GM18511 (cell line): ENCODE data around the gene ADISSP.
A peak's percentile ranks its signal among the peaks of the same experiment; 100 is the strongest.

Experiments
- ATAC-seq: cut with Tn5 transposase; IDR thresholded peaks from one replicate; pipeline ENCODE4 v1.9.1; 2021; ENCODE audit warnings: mild to moderate bottlenecking, moderate library complexity; ENCODE audit not compliant: unreplicated experiment

Gene ADISSP

GRCh38 chr20:3767427-3768341, at the start of gene ADISSP:
TSS of gene ADISSP (minus strand) at chr20:3767753. CDS start at chr20:3760100, 7,653 bp downstream.
- ATAC-seq: peak; percentile 93

DNA sequence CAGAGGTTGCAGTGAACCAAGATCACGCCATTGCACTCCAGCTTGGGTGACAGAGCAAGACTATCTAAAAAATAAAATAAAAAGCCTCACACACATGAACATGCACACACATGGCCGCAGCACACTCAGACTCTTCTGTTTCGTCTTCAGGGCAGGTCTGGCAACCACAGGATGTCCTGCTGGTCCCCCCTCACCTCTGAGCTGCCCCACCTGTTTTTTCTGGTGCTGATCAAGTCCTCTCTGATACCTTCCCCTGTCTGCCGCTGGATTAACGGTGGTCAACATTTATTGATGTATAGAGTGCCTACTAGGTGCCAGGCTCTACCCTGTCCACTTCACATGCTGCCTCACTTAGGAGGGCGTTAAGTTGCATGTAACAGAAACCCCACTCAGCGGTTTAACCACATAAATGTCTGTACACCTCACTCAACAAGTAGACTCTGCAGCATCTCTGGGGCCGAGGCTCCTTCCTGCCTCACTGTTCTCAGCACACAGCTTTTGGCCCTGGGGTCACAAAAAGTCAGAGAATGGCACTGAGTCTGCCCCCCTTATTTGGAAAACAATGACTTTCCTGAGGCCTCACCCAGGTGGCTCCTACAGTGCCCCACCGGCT, 48.3 kb upstream of the ADISSP start:
- no peak for ATAC-seq

DNA sequence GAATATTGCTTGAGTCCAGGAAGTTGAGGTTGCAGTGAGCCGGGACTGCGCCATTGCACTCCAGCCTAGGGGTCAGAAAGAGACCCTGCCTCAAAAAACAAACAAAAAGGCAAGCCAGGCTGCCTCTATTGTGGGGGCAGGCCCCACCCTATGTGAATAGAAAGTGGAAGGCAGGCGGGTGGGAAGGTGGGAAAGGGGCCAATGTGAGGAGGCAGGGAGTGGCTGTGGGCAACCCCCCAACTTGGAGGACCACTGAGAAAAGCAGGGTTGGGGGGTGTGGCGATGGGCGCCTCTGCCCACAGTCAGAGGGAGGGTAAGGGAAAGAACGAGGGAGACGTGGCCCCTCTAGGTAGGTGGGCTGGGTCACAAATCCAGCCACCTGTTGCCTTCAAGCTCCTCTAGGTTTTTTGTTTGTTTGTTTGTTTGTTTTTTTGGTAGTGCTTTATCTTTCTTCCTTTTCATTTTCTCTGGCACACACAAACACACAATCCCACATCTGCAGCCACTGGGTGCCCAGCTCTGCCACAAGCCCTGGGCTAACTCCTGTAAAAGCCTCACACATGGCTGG, 47.5 kb upstream of the ADISSP start:
- no peak for ATAC-seq

DNA sequence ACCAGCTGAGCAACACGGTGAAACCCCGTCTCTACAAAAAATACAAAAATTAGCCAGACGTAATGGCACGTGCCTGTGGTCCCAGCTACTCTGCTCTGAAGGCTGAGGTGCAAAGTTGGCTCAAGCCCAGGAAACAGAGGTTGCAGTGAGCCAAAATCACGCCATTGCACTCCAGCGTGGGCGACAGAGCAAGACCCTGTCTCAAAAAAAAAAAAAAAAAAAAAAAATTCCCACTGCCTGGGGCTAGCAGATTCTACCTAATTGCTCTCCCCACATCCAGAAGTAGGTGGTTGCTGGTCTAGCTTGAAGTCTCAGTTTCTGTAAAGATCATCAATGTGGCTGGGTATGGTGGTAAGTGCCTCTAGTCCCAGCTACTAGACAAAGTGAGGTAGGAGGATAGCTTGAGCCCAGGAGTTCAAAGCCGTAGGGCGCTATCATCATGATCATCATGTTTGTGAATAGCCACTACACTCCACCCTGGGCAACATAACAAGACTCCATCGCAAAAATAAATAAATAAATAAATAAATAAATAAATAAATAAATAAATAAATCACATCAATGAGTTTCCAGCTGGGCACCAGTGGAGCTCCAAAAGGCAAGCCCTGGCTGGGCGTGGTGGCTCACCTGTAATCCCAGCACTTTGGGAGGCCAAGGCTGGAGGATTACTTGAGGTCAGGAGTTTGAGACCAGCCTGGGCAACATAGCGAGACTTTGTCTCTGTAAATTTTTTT, 46.5 kb upstream of the ADISSP start:
- ATAC-seq: no peak

GRCh38 chr20:3812975-3813847, 45.7 kb upstream of the ADISSP start:
- no peak for ATAC-seq

DNA sequence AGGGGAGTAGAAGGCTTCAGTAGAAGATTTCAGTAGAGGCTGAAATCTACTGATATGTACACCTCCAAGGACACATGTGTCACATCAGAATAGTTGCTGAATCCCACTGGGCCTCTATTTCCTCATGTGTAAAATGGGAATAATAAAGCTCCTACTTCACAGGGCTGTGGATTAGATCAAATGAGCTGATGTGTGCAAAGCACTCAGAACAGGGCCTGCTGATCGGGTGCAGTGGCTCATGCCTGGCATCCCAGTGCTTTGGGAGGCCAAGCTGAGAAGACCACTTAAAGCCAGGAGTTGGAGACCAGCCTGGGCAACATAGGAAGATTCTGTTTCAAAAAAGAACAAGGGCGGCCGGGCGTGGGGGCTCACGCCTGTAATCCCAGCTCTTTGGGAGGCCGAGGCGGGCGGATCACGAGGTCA, 44.7 kb upstream of the ADISSP start:
- no peak for ATAC-seq

DNA sequence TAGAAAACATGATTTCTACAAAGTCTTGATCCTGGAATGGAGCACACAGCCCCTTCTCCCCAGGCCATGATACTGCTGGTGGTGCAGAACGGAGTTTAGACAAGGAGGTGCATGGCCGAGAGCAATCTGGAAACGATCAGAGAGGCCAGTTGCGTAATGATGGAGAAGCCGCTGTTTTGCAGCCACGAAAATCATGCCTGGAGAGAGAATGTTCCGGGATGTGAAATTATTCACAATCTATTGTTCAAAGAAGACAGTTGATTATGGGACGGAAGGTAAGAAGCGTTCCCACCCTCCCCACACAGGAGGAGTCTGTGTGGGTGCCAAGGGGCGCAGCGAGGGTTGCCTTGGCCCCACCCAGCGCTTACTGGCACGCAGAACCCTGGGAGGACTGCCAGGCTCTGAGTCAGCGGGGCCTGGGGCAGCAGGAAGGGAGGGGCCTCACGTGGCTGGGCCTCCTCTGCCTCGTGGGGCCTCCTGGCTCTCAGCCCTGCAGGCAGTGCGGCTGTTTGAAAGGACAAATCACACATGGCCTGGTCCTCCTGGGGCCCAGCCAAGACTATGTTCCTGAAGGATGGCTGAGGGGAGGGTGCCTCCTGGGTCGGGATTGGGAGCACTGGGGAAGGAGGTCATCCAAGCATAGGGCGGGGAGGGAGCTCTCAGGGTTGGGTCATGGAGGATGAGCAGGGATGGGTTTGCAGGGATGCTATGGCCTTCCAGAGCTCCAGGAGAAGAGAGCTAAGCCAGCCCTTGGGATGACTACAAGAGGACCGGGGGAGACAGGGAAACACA, 44.1 kb upstream of the ADISSP start:
- ATAC-seq: peak; percentile 87

DNA sequence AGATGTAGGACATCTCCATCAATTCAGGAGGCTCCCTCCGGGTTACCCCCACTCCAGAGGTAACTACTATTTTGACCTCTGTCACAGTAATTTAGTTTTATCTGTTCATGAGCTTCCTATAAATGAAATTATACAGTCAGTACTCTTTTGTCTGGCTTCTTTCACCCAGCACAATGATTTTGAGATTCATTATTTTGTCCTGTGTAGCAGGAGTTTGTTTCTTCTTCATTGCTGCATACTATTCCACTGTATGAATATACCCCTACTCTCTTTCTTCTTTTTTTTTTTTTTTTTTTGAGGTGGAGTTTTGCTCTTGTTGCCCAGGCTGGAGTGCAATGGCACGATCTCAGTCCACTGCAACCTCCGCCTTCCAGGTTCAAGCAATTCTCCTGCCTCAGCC, 41.0 kb upstream of the ADISSP start:
- no peak for ATAC-seq

GRCh38 chr20:3804781-3805180, 37.2 kb upstream of the ADISSP start:
- ATAC-seq: no peak

GRCh38 chr20:3804254-3804751, 36.8 kb upstream of the ADISSP start:
- ATAC-seq: no peak

DNA sequence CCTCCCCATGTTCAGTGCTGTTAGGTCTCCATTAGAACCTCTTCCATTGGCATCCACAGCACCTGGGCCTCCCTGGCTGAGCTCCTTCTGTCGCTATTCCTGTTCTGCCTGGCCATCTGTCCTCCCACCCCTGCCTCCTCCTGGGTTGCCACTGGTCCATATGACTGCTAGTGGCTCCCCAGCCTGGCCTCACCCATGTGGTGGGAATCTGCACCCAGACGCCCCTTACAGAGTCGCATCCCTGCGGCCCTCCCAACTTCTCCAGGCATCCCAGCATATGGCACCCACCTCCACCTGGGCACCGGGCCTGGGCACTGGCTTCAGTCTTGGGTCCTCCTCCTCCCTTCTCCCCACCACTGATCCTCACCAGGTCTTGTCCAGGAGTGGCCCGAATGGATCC, 36.3 kb upstream of the ADISSP start:
- no peak for ATAC-seq

DNA sequence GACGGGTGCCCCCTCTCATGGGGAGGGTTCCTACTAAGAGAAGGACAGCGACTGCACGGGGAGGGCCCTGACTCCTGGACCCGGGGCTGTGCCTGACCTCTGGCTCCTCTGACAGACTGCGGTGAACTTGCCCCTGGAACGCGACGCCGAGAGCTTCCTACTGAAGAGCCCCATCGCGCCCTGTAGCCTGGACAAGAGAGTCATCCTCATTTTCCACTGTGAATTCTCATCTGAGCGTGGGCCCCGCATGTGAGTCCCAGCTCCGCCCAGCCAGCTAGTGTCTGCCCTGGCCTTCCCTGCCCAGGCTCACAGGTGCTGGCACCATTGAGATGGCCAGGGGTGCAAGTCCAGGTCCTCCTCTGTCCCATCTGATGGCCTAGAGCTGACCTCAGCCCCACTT, 35.7 kb upstream of the ADISSP start:
- ATAC-seq: no peak

- no peak for ATAC-seq
Measured at GRCh38 chr20:3802524-3803239, 35.1 kb upstream of the ADISSP start.

DNA sequence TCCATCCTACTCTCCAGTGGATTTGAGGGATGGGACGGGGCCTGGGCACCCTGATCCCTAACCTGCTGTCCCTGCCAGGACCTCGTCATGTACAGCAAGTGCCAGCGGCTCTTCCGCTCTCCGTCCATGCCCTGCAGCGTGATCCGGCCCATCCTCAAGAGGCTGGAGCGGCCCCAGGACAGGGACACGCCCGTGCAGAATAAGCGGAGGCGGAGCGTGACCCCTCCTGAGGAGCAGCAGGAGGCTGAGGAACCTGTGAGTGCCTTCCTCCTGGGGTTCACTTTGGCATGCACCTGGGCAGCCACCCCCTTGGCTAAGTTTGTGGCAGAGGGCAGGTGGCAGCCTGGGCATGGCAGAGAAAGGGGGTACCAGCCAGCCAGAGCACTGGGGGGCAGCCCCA, 34.3 kb upstream of the ADISSP start:
- no peak for ATAC-seq

DNA sequence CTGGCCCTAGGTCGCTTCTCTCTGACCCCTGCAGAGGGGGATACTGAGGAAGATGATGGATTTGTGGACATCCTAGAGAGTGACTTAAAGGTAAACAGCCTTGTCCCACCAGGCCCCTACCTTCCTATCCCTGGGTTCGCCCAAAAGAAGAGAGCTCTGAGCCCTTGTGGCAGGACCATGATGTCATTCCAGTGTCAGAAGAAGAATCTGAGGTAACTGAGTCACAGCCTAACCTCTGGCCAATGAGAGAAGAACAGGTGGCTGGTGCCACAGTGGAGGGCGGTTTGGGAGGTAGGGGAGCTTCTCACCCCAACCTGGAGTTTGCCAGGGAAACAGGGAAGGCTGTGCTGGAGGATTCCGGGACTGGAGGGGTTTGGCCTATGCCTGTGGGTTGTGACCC, 33.7 kb upstream of the ADISSP start:
- no peak for ATAC-seq

GRCh38 chr20:3800878-3801260, 33.3 kb upstream of the ADISSP start:
- no peak for ATAC-seq

GRCh38 chr20:3800256-3800877, 32.8 kb upstream of the ADISSP start:
- ATAC-seq: no peak

DNA sequence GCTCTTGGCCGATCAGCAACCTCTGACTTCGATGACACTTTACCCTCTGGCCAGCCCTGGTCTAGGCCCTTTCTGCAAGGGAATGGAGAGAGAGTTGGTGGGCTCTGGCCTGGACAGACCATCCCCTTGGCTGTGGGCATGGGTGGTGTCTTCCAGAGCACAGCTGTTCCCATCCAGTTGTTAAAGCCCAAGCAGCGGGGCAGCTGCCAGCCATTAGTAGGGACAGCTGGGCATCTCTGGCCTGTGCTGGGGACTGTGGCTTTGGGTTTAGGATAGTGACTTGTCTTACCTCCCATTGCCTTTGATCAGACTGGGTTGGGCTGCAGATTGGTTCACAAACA, 31.3 kb upstream of the ADISSP start:
- no peak for ATAC-seq
